IPS-NIHi11 (cell line): ENCODE results near the gene NBDY.

Experiments used
- DNase-seq: peaks from one replicate; pipeline ENCODE4 v3.0.0; 2012; ENCODE audit warnings: mixed read lengths, low spot score

The NBDY gene

DNA sequence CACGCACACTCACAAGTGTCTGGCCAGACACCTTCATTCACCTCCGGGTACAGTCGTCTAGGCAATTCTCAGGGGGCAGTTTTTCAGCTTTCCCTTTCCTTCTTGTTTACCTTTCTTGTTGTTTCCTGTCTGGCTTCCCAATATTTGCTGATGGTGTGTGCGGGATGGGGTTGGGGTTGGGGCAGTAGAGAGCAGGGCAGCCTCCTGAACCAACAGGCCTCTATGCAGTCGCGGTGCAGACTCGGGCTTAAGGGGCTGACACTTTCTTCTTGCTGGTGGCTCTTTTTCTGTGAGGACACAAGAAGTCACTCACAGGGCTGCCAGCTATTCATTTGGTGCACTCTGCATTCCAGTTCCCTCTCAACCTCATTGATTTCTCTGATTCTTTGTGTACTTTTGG is 56.4 kb downstream of the NBDY start:
- DNase-seq, result no peak

DNA sequence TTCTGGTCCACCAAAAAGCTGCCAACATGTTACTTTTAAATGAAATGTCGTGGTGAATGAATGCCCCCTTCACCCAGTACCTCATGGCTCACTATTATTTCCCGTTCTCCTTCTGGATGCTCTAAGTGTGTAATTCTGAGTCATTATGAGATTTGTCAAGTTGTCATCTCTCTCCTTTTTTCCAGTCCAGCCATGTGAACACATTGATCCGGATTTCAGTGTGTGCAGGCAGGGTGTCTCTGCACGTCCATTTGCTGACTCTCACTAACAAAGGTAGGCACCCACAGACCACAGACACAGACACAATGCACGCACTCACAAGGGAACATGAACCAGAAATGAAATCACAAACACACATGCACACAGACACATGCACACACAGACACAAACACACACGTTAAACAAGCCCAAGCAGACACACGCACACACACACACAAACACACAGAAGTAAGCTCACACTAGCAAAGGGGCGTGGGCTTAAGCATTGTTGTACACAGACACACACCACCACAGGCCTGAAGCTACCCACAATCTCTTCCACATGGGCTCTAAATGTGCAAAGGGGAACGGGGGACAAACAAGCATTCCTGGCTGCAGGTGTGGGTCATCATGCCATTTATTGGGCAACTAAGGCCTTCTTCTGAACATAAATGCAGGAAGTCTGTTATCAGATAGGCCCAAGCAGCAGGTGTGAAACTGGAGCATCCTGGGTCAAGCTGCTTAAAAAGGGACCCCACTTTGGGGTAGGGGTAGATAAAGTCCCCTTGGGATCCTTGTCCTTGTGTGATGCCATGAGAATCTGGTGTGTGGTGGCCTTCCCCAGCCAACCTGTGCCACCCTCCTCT is 58.1 kb downstream of the NBDY start:
- DNase-seq, result no peak

DNA sequence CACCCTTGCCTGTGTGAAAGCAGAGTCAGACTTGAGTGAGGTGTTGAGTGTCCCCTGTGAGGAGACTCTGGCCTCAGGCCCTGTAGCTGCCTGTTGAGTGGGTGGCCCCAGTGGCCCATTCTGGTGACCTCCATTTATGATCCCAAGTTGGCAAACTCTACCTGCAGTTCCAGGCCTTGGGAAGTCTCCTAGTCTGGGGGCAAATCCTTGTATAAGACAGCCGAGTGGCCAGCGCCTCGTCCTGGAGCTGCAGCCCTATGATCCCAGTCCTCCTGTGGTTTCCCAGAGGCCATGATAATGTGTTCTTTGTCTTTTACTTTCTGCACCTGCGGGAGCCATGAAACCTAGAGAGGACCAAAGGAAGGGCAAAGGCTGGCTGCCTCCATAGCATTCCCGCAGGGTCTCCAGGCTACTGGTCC is 58.7 kb downstream of the NBDY start:
- DNase-seq, result no peak

DNA sequence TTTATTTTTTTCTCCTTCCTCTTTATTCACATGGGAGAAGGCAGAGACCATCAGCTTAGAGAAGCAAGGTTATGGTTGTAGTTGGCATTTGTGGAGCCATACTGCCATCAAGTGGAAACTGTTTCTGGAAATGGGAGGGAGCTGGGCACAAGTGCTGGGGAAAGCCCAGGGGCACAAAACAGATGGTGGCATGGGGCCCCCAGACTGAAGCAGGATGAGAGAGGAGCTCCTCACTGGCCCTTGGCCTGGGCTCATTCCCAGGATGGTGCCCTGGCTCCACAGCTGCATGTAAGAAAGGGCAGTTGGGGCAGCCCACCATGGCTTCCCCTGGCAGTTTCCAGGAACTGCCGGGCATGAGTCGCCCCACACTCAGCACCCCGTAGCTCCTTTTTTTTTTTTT is 59.2 kb downstream of the NBDY start:
- no peak for DNase-seq

DNA sequence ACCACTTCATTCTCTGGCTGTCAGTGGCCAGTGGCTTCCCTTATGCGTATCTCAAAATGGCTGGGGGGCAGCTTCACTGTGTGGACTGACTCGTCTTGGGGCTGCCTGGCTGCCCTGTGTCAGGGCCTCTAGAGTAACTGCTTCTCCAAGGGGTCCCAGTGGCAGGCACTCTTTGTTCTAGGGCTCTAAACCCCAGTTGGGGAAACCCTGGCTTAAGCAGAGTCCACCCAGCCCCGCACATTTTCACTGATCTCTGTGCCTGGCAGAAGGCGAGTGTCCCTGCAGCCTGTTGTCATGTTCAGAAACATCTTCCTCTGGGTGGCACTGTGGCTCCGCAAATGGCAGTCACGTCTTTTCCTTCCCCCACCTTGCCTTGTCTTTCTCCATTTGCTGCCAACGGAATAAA is 59.7 kb downstream of the NBDY start:
- no peak for DNase-seq

DNA sequence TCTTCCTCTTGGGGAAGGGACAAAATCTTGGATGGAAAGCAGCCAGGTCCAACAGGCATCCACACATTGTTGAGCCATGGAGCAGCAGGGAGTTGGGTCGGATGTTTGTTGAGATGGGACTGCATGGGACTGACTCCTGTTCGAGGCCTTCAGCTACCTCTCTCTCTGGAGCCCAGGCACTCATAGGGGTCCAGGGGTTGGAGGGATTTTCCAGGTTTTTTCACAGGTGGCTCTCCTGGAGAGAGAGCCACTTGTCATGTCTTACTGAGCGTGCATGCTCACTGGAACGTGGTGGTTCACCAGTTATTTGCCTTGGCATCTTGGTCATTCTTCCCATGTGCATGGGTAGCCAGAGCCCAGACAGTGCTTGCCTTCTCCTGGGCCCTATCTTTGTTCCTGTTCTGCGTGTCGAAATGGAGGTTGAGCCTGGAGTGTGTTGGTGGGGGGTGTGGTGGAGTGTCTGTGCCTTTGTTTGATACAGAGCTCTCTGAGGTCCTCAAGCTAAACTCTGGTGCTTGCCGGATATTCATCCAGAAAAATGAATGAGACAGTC is 60.6 kb downstream of the NBDY start:
- no peak for DNase-seq

DNA sequence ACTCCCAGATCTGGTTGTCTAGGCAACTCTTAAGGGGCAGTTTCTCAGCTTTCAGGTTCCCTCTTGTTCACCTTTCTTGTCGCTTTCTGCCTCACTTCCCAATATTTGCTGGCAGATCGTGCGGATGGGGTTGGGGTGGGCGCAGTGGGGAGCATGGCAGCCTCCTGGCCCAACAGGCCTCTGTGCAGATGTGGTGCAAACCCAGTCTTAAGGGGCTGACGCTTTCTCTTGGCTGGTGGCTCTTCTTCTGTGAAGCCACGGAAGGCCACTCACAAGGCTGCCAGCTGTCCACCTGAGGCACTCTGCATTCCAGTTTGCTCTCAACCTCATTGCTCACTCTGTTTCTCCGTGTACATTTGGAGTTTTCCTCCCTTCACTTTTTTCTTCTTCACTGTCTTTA is 61.7 kb downstream of the NBDY start:
- no peak for DNase-seq

DNA sequence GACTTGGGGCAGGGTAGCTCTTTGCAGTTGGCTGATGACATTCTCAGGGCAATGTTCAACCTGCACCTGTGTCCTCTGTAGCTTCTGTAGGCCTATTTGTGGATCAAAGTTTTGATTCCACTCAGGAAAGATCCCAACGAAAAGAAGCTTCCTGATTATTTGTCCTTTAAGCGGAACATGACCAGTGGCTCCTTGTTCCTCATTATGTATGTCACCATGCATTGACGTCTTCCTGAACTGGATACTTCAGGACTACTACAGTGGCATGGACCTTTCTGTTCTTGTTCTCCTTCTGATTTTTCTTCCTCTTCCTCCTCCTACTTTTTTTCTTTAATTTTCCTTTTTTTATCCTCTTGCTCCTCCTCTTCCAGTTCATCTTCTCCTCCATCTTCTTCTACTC is 62.4 kb downstream of the NBDY start:
- DNase-seq, result no peak

DNA sequence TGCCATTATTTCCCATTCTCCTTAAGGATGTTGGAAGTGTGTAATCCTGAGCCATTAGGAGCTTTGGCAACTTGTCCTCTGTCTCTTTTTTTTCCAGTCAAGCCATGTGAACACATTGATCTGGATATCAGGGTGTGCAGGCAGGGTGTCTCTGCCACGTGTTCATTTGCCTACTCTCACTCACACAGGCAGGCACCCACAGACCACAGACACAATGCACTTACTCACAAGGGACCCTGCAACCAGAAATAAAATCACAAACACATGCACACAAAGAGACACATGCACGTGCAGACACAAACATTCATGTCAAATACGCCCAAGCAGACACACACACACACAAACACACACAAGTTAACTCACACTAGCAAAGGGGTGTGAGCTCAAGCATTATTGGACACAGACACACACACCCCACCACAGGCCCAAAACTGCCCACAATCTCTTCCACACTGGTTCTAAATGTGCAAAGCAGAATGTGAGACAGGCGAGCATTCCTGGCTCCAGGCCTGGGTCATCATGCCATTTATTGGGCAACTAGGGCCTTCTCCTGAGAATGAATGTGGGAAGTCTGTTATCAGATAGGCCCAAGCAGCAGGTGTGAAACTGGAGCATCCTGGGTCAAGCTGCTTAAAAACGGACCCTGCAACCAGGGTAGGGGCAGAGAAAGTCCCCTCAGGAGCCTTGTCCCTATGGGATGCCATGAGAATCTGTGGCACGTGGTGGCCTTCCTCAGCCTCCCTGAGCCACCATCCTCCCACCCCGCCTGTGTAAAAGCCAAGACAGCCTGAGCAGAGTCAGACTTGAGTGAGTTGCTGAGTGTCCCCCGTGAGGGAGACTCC is 63.4 kb downstream of the NBDY start:
- no peak for DNase-seq

DNA sequence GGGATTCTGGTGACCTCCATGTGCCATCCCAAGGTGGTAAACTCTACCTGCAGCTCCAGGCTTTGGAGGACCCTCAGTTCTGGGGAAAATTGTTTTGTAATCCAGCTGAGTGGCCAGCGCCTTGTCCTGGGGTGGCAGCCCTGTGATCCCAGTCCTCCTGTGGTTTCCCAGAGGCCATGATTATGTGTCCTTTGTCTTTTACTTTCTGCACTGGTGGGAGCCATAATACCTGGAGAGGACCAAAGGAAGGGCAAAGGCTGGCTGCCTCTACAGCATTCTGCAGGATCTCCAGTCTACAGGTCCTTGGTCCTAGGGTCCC is 64.0 kb downstream of the NBDY start:
- no peak for DNase-seq

DNA sequence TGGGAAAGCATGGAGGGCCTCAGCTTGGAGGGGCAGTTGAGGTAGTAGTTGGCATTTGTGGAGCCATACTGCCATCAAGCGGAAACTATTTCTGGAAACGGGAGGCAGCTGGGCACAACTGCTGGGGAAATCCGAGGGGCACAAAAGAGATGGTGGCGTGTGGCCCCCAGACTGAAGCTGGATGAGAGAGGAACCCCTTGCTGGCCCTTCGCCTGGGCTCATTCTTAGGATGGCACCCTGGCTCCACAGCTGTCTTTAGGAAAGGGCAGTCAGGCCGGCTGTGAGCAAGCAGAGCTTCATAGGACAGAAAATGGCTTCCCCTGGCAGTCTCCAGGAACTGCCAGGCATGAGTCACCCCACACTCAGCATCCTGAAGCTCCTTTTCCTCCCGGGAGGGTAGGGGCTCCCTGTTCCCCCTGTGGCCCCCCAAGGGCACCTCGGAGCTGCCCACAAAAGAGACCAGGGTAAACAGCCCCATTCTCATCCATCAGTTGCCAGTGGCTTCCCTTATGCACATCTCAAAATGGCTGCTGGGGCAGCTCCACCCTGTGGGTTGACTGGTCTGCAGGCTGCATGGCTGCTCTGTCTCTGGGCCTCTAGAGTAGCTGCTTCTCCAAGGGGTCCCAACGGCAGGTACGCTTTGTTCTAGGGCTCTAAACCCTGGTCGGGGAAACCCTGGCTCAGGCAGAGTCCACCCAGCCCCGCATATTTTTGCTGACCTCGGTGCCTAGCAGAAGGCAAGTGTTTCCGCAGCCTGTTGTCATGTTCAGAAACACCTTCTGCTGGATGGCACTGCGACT is 64.7 kb downstream of the NBDY start:
- no peak for DNase-seq

DNA sequence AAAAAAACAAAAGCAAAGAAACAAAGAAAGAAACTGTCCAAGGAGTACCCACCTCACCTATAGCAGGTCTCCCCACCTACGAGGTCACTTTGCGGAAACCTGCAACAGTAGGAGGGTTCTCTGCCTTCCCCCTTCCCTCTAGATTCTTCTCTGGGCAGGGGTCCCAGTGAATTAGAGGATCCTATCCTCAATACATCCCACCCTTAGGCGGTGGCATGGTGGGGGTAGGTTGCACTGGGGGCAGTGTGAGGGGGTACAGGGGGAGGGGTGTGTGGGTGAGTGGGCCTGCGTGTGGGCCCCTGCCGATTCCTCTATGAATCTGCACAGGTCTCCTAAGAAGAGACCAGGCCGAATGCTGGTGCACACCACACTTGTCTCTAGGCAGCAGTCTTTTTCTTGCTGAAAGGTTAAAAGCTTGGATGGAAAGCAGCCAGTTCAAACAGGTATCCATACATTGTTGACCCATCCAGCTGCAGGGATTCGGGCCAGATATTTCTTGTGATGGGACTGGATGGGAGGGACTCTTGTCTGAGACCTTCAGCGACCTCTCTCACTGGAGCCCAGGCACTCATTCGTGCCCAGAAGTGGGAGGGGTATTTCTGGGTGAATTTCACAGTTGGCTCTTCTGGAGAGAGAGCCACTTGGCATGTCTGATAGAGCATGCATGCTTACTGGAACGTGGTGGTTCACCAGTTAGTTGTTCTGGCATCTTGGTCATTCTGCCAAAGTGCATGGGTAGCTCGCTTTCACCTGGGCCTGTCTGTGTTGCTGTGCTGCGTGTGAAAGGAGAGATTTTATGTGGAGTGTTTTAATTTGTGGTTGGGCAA is 65.6 kb downstream of the NBDY start:
- DNase-seq, result no peak

DNA sequence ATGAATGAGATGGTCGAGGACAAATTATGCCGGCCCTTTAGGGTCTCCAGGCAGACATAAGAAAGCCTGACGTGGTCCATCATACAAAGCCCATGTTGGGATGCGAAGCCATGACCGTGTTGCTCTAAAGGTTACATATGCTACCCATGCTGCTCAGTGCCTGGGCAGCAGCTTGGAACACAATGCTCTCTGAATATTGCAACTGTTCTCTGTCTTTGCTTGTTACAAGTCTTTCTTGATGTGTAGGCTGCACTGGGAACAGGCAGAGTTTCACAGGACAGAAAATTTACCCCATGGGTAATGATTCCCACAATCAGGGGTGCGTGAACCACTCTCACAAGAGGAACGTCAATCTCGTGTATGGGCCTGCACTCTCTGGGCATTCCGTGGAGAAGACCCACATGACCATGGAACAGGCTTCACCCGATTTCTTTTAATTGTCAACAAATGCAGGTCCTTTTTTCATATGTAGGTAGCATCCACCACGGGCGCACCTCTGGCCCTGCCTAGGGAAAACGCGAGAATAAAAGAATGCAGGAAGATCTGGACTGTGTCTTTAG is 66.3 kb downstream of the NBDY start:
- DNase-seq, result no peak

DNA sequence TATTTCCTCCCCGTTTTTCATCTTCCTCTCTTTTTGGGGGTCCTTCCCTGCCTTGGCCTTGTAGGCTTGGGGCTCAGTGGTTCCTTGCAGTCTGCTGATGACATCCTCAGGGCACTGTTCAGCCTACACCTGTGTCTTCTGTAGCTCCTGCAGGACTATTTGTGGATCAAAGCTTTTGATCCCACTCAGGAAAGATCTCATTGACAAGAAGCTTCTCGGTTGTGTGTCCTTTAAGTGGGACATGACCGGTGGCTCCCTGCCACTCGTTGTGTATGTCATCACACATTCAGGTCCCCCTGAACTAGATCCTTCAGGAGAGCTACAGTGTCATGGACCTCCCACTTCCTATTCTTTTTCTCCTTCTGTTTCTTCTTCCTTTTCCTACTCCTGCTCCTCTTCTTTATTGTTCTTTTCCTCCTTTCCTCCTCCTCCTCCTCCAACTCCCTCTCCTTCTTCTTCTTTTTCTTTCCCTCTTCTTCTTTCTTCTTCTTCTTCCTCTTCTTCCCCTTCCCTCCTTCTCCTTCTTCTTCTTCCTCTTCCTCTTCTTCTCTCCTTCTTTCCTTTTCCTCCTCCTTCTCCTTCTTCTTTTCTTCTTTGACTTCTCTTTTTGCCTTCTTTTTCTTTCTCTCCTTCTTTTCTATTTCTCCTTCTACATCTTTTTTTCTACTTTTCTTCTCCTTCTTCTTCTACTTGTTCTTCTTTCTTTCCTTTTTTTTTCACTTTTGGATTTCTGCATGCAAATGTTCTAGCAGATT is 67.8 kb downstream of the NBDY start:
- DNase-seq, result no peak

DNA sequence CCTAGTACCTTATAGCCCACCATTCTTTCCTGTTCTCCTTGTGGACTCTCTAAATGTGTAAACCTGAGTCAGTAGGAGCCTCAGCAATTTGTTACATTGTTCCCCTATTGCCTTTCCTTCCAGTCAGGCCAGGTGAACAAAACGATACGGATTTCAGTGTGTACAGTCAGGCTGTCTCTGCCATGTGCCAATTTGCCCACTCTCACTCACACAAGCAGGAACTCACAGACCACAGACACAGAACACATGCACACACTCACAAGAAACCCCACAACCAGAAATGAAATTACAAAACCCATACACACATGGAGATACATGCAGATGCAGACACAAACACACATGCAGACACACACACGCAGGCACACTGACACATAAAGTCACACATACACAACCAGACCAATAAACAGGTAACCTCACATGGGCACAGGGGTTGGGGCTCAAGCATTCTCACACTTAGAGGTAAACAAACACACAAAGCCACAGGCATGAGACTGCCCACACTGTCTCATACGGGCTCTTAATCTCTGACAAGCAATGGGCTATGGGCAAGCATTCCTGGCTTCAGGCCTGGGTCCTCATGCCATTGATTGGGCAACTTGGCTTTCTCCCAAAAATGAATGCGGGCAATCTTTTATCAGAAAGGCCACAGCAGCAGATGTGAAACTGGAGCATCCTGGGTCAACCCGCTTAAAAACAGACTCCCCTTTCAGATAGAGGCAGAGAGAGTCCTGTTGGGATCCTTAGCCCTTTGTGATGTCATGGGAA is 68.7 kb downstream of the NBDY start:
- DNase-seq, result no peak

DNA sequence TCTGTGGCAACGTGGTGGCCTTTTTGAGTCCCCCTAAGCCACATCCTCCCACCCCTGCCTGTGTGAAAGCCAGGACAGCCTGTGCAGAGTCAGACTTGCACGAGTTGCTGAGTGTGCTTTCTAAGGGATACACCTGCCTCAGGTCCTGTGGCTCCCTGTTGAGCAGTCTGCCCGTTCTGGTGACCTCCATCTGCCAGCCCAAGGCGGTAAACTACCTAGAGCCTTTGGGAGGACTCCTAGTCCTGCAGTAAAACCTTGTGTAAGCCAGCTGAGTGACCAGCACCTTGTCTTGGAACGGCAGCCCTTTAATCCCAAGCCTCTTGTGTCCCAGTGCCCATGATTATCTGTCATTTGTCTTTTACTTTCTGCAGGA is 69.3 kb downstream of the NBDY start:
- no peak for DNase-seq

DNA sequence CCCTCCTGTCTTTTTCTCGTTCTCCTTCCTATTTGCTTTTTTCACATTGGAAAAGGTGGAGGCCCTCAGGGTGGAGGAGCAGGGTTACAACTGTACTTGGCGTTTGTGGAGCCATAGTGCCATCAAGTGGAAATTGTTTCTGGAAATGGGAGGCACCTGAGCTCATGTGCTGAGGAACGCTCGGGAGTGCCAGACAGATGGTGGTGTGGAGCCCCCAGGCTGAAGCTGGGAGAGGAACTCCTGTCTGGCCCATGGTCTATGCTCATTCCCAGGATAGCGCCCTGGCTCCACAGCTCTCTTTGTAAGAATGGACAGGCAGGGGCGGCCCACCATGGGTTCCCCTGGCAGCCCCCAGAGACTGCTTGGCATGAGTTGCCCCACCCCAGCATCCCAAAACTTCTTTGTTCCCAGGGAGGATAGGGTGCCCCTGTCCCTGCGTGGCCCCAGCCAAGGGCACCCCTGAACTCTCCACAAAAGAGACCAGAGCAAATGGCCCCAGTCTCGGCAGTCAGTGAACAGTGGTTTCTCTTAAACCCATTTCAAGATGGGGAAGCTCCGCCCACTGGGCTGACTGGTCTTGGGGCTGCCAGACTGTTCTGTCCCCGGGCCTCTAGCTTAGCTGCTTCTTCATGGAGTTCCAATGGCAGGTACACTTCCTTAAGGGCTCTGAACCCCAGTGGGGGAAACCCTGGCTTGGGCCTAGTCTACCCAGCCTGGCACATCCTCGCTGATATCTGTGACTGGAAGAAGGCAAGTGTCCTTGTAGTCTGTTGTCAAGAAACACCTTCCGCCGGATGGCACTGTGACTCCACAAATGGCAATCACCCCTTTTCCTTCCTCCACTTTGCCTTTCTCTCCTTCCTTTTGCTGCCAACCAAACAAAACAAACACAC is 70.1 kb downstream of the NBDY start:
- no peak for DNase-seq

DNA sequence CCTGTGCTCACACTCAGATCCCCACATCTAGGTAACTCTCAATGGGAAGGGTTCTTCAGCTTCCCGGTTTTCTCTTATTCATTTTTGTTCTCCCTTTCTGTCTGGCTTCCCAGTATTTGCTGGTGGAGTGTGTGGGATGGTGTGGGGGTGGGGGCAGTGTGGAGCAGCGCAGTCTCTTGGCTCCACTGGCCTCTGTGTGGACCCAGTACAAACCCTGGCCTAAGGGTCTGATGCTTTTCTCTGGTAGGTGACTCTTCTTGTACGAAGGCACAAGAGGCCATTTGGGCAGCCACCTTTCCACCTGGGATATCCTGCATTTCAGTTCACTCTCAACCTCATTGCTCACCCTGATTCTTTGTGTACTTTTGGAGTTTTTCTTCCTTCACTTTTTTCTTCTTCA is 71.3 kb downstream of the NBDY start:
- DNase-seq, result no peak

DNA sequence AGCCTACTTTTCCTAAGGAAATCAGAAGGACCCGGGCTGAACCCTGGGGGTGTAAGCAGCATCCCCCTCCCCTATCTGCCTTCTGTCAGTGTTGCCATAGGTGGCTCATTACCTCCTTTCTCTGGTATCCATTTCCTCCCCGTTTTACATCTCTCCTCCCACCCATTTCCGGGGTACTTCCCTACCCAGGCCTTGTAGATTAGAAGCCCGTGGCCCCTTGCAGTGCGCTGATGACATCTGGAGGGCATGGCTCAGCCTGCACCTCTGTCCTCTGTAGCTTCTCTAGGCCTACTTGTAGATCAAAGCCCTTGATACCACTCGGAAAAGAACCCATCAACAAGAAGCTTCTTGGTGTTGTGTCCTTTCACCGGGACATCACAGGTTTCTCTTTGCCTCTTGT is 71.8 kb downstream of the NBDY start:
- DNase-seq, result no peak
